ENCODE results near the gene HAUS8. TPM values are rescaled to one million over a fixed set of nuclear protein-coding genes. Genes with fewer than 3 reads are reported as not detected.
"Not testable (repeated sequence)": the region's sequence is repeated elsewhere in the genome, so short reads cannot be mapped to it uniquely, and the experiment has no call there.

HAUS8 gene
- polyA plus RNA-seq, 2 donors, result 7.8 to 9.3 TPM

- no peak overlapping the region for H3K27ac ChIP-seq (ENCODE audit: low read depth in 2 of 2, low read length in 1 of 2)
- H3K27me3 ChIP-seq (ENCODE audit: control insufficient read depth in 1 of 2, insufficient read depth in 2 of 2, low read length in 2 of 2), result peaks cover 0 to 3% of the 10 kb centered on the region in 2 donors
These were observed 54.9 kb downstream of the HAUS8 start for GRCh38 chr19:17020385-17020784.

DNA sequence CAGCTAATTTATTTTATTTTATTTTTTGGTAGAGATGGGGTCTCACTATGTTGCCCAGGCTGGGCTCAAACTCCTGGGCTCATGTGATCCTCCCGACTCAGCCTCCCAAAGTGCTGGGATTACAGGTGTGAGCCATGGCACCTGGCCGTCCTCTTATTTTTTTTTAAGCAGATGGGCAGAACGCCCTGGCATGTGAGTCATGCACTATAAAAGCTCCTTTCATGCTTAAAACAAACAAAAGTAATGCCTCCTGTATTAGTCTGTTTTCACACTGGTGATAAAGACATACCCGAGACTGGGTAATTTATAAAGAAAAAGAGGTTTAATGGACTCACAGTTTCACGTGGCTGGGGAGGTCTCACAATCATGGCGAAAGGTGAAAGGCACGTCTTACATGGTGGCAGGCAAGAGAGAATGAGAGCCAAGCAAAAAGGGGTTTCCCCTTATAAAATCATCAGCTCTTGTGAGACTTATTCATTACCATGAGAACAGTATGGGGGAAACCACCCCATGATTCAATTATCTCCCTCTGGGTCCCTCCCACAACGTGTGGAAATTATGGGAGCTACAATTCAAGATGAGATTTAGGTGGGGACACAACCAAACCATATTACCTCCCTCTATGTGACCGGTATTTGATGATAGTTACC lies 60.9 kb downstream of the HAUS8 start:
- not testable (repeated sequence) for H3K9me3 ChIP-seq (ENCODE audit: control insufficient read depth in 2 of 2, insufficient read depth in 1 of 2, low read depth in 1 of 2, low read length in 1 of 2); H3K36me3 ChIP-seq (ENCODE audit: control insufficient read depth in 2 of 2, insufficient read depth in 2 of 2, low read length in 1 of 2); H3K27me3 ChIP-seq (ENCODE audit: control insufficient read depth in 1 of 2, insufficient read depth in 2 of 2, low read length in 2 of 2); H3K27ac ChIP-seq (ENCODE audit: low read depth in 2 of 2, low read length in 1 of 2); H3K4me1 ChIP-seq (ENCODE audit: control insufficient read depth in 2 of 2, insufficient read depth in 2 of 2, low read length in 1 of 2); H3K4me3 ChIP-seq (ENCODE audit: low read depth in 1 of 2, low read length in 2 of 2)
- 48 to 49% methylated on average over 9 of the region's 9 CpGs for WGBS, 2 donors

More at GRCh38 chr19:17020385-17020784, 54.9 kb downstream of the HAUS8 start:
- no peak overlapping the region for H3K4me3 ChIP-seq (ENCODE audit: low read depth in 1 of 2, low read length in 2 of 2)
- no peaks in the 10 kb centered on the region for H3K4me1 ChIP-seq (ENCODE audit: control insufficient read depth in 2 of 2, insufficient read depth in 2 of 2, low read length in 1 of 2)
- H3K9me3 ChIP-seq (ENCODE audit: control insufficient read depth in 2 of 2, insufficient read depth in 1 of 2, low read depth in 1 of 2, low read length in 1 of 2), result peaks cover 0 to 9% of the 10 kb centered on the region in 2 donors
- H3K36me3 ChIP-seq (ENCODE audit: control insufficient read depth in 2 of 2, insufficient read depth in 2 of 2, low read length in 1 of 2), result no peaks in the 10 kb centered on the region

DNA sequence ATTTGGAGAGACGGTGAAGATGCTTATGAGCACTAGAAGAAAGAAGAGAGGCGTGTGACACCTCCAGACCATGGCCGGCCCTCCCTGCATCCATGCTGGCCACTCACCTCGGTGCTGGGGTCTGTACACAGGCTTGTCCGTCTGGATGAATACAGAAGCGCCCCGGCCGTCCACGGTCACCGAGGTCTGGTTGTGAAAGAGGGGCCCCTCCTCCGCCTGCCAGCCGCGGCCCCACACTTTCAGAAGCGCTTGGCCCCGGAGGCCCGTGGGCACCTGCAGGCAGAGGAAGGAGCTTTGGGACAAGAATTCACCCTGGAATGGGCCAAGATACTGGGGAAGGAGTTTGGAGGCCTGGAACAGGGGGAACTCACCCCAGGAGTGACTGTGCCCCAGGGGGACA lies 63.8 kb downstream of the HAUS8 start:
- WGBS, 2 donors, result 86 to 92% methylated on average over 16 of the region's 16 CpGs
- no peaks in the 10 kb centered on the region for H3K27me3 ChIP-seq (ENCODE audit: control insufficient read depth in 1 of 2, insufficient read depth in 2 of 2, low read length in 2 of 2)
- no peak overlapping the region for H3K27ac ChIP-seq (ENCODE audit: low read depth in 2 of 2, low read length in 1 of 2)
- no peak overlapping the region for H3K4me3 ChIP-seq (ENCODE audit: low read depth in 1 of 2, low read length in 2 of 2)
- H3K36me3 ChIP-seq (ENCODE audit: control insufficient read depth in 2 of 2, insufficient read depth in 2 of 2, low read length in 1 of 2), result no peaks in the 10 kb centered on the region
- peaks cover 0 to 4% of the 10 kb centered on the region in 2 donors for H3K9me3 ChIP-seq (ENCODE audit: control insufficient read depth in 2 of 2, insufficient read depth in 1 of 2, low read depth in 1 of 2, low read length in 1 of 2)
- no peaks in the 10 kb centered on the region for H3K4me1 ChIP-seq (ENCODE audit: control insufficient read depth in 2 of 2, insufficient read depth in 2 of 2, low read length in 1 of 2)

DNA sequence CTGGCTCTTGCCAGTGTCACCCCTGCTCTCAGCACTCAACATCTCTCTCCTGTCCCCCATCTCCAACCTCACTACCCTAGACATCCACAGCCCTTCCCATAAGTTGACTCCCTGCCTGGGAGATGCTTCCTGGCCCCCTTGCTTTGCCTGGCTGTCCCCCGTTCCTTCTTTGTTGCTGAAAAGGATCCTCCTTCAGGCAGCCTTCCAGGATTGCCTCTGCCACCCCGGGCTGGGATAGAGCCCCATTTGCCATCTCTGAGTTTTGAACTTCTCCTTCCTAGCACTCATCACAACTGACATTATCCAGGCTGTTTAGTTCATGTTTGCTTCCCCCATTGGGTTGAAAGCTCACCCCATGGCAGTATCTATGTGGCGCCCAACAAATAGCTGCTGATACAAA lies 68.7 kb downstream of the HAUS8 start:
- Histone ChIP-seq H3K27me3 (ENCODE audit: control insufficient read depth in 1 of 2, insufficient read depth in 2 of 2, low read length in 2 of 2) (no peaks in the 10 kb centered on the region), H3K4me3 (ENCODE audit: low read depth in 1 of 2, low read length in 2 of 2) (no peak overlapping the region), H3K27ac (ENCODE audit: low read depth in 2 of 2, low read length in 1 of 2) (no peak overlapping the region), H3K9me3 (ENCODE audit: control insufficient read depth in 2 of 2, insufficient read depth in 1 of 2, low read depth in 1 of 2, low read length in 1 of 2) (no peaks in the 10 kb centered on the region), H3K36me3 (ENCODE audit: control insufficient read depth in 2 of 2, insufficient read depth in 2 of 2, low read length in 1 of 2) (no peaks in the 10 kb centered on the region), H3K4me1 (ENCODE audit: control insufficient read depth in 2 of 2, insufficient read depth in 2 of 2, low read length in 1 of 2) (no peaks in the 10 kb centered on the region)
- 87% methylated on average over 3 of the region's 3 CpGs for WGBS, 2 donors

DNA sequence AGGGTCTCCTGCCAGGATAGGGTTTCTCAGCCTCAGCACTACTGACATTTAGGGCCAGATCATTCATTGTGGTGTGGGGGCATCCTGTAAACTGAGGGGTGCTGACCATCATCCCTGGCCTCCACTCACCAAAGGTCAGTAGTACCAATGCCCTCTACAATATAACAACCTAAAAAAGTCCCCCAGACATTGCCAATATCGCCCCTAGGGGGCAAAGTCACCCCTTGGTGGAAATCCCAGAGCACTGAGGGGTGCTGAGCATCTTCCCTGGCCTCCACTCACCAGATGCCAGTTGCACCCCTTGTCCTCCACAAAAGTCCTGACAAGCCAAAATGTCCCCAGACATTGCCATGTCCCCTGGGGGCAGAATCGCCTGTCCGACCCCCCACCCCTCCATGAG lies 70.3 kb downstream of the HAUS8 start:
- WGBS, 2 donors, result 72 to 74% methylated on average over 3 of the region's 3 CpGs

DNA sequence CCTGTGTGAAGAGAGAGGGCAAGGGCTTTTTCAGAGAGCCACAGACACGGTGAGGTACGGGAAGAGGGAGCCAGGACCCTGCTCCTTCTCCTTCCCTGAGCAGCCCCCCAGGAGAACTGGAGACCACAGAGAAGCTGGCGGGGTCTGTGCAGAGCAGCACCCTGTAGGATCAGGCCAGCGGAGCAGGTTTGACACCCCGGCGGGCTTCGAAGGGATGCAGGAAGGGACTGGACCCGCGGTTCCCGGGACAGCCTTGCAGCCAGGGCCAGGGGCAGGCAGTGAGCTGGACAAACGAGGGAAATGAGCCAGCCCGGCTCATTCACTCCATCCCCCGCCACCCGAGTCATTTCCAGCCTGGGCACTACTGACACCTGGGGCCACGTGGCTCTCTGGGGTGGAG lies 70.9 kb downstream of the HAUS8 start:
- 87 to 88% methylated on average over 15 of the region's 15 CpGs for WGBS, 2 donors
- H3K27me3 ChIP-seq (ENCODE audit: control insufficient read depth in 1 of 2, insufficient read depth in 2 of 2, low read length in 2 of 2), result no peaks in the 10 kb centered on the region
- no peaks in the 10 kb centered on the region for H3K9me3 ChIP-seq (ENCODE audit: control insufficient read depth in 2 of 2, insufficient read depth in 1 of 2, low read depth in 1 of 2, low read length in 1 of 2)
- H3K27ac ChIP-seq (ENCODE audit: low read depth in 2 of 2, low read length in 1 of 2), result no peak overlapping the region
- H3K4me1 ChIP-seq (ENCODE audit: control insufficient read depth in 2 of 2, insufficient read depth in 2 of 2, low read length in 1 of 2), result no peaks in the 10 kb centered on the region
- no peaks in the 10 kb centered on the region for H3K36me3 ChIP-seq (ENCODE audit: control insufficient read depth in 2 of 2, insufficient read depth in 2 of 2, low read length in 1 of 2)
- H3K4me3 ChIP-seq (ENCODE audit: low read depth in 1 of 2, low read length in 2 of 2), result no peak overlapping the region

More for the DNA sequence above, 70.3 kb downstream of the HAUS8 start:
- Histone ChIP-seq H3K27ac (ENCODE audit: low read depth in 2 of 2, low read length in 1 of 2) (no peak overlapping the region), H3K4me3 (ENCODE audit: low read depth in 1 of 2, low read length in 2 of 2) (no peak overlapping the region), H3K27me3 (ENCODE audit: control insufficient read depth in 1 of 2, insufficient read depth in 2 of 2, low read length in 2 of 2) (no peaks in the 10 kb centered on the region), H3K4me1 (ENCODE audit: control insufficient read depth in 2 of 2, insufficient read depth in 2 of 2, low read length in 1 of 2) (no peaks in the 10 kb centered on the region), H3K9me3 (ENCODE audit: control insufficient read depth in 2 of 2, insufficient read depth in 1 of 2, low read depth in 1 of 2, low read length in 1 of 2) (no peaks in the 10 kb centered on the region), H3K36me3 (ENCODE audit: control insufficient read depth in 2 of 2, insufficient read depth in 2 of 2, low read length in 1 of 2) (no peaks in the 10 kb centered on the region)

GRCh38 chr19:17002455-17002854 lies 72.8 kb downstream of the HAUS8 start:
- WGBS, 2 donors, result 70 to 77% methylated on average over 7 of the region's 7 CpGs
- Histone ChIP-seq H3K36me3 (ENCODE audit: control insufficient read depth in 2 of 2, insufficient read depth in 2 of 2, low read length in 1 of 2) (no peaks in the 10 kb centered on the region), H3K4me1 (ENCODE audit: control insufficient read depth in 2 of 2, insufficient read depth in 2 of 2, low read length in 1 of 2) (no peaks in the 10 kb centered on the region), H3K9me3 (ENCODE audit: control insufficient read depth in 2 of 2, insufficient read depth in 1 of 2, low read depth in 1 of 2, low read length in 1 of 2) (no peaks in the 10 kb centered on the region), H3K27ac (ENCODE audit: low read depth in 2 of 2, low read length in 1 of 2) (no peak overlapping the region), H3K4me3 (ENCODE audit: low read depth in 1 of 2, low read length in 2 of 2) (no peak overlapping the region), H3K27me3 (ENCODE audit: control insufficient read depth in 1 of 2, insufficient read depth in 2 of 2, low read length in 2 of 2) (no peaks in the 10 kb centered on the region)

DNA sequence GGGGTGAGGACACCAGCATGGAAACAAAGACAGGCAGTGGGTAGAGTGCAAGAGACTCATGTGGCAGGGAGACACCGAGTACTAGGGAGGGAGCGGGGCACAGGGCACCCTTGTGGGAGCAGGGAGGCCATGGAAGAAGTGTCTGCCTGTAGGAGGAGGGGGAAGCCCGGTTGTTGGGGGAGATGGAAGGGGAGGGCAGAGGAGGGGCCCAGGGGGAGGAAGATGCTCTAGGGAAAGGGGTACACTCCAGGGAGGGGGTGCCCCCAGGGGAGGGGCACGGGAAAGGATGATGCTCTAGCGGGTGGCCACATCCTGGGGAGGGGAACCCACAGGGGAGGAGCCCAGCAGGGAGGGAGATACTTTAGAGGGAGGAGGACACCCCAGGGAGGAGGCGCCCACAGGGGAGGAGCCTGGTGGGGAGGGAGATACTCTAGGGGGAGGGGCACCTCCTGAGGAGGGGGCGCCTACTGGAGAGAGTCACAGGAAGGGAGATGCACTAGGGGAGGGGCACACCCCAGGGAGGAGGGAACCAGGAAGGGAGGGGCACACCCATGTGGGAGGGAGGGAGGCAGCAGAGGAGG lies 73.6 kb downstream of the HAUS8 start:
- H3K9me3 ChIP-seq (ENCODE audit: control insufficient read depth in 2 of 2, insufficient read depth in 1 of 2, low read depth in 1 of 2, low read length in 1 of 2), result peaks cover 0 to 2% of the 10 kb centered on the region in 2 donors
- WGBS, 2 donors, result 60% methylated on average over 6 to 7 of the region's 7 CpGs
- no peak overlapping the region for H3K27ac ChIP-seq (ENCODE audit: low read depth in 2 of 2, low read length in 1 of 2)
- H3K4me1 ChIP-seq (ENCODE audit: control insufficient read depth in 2 of 2, insufficient read depth in 2 of 2, low read length in 1 of 2), result no peaks in the 10 kb centered on the region
- no peaks in the 10 kb centered on the region for H3K27me3 ChIP-seq (ENCODE audit: control insufficient read depth in 1 of 2, insufficient read depth in 2 of 2, low read length in 2 of 2)
- H3K36me3 ChIP-seq (ENCODE audit: control insufficient read depth in 2 of 2, insufficient read depth in 2 of 2, low read length in 1 of 2), result no peaks in the 10 kb centered on the region
- no peak overlapping the region for H3K4me3 ChIP-seq (ENCODE audit: low read depth in 1 of 2, low read length in 2 of 2)
